Skeletal muscle tissue (tissue), 4 donors: ENCODE results near the gene OR2T11. TPM values are rescaled to one million over a fixed set of nuclear protein-coding genes. Genes with fewer than 3 reads are reported as not detected.

ENCODE experiments used
- H3K27ac ChIP-seq: one replicate; pipeline ENCODE4 v1.7.0; 2013; ENCODE audit warnings: mild to moderate bottlenecking, low read depth, low read length, inconsistent platforms
- H3K27me3 ChIP-seq, 3 donors: one replicate each; pipeline ENCODE4 v1.7.0; 2013; ENCODE audit warnings: low read length in 3 of 3; ENCODE audit not compliant: control insufficient read depth in 3 of 3, insufficient read depth in 3 of 3
- H3K36me3 ChIP-seq, 3 donors: one replicate each; pipeline ENCODE4 v1.7.0; 2013; ENCODE audit warnings: low read length in 3 of 3; ENCODE audit not compliant: control insufficient read depth in 3 of 3, insufficient read depth in 3 of 3
- H3K4me1 ChIP-seq, 3 donors: one replicate each; pipeline ENCODE4 v1.7.0; 2013; ENCODE audit warnings: low read length in 3 of 3, mild to moderate bottlenecking in 3 of 3; ENCODE audit not compliant: control insufficient read depth in 3 of 3, insufficient read depth in 3 of 3
- H3K4me3 ChIP-seq, 3 donors: one replicate each; pipeline ENCODE4 v1.7.0; 2013; ENCODE audit warnings: low read length in 3 of 3
- H3K9ac ChIP-seq, 3 donors: one replicate each; pipeline ENCODE4 v1.7.0; 2013; ENCODE audit warnings: low read length in 3 of 3, mild to moderate bottlenecking in 3 of 3, moderate library complexity in 2 of 3, low read depth in 1 of 3
- H3K9me3 ChIP-seq, 3 donors: one replicate each; pipeline ENCODE4 v1.7.0; 2013; ENCODE audit warnings: low read length in 3 of 3; ENCODE audit not compliant: control insufficient read depth in 3 of 3
- total RNA-seq: library from RNA; depleted of rRNA; stranded (reverse); fragments of >200 nt; gene quantifications from one replicate; pipeline ENCODE4 v1.2.3, GENCODE V29; 2014
- donor health status: Osteomylitis.

OR2T11 gene
- total RNA-seq, 1 donor from 2014 or later: not detected

GRCh38 chr1:248618878-248619277 is 16.0 kb downstream of the OR2T11 start:
- H3K9me3 ChIP-seq: no peaks in the 10 kb centered on the region
- H3K9ac ChIP-seq: no peak overlapping the region
- no peaks in the 10 kb centered on the region for H3K27me3 ChIP-seq
- H3K27ac ChIP-seq: no peak overlapping the region
- H3K36me3 ChIP-seq: no peaks in the 10 kb centered on the region
- H3K4me3 ChIP-seq: no peak overlapping the region
- no peaks in the 10 kb centered on the region for H3K4me1 ChIP-seq

GRCh38 chr1:248618119-248618518 is 16.8 kb downstream of the OR2T11 start:
- H3K27ac ChIP-seq: no peak overlapping the region
- H3K9me3 ChIP-seq: no peaks in the 10 kb centered on the region
- H3K27me3 ChIP-seq: no peaks in the 10 kb centered on the region
- no peak overlapping the region for H3K4me3 ChIP-seq
- H3K9ac ChIP-seq: no peak overlapping the region
- no peaks in the 10 kb centered on the region for H3K4me1 ChIP-seq
- H3K36me3 ChIP-seq: no peaks in the 10 kb centered on the region

GRCh38 chr1:248613742-248614141 is 21.1 kb downstream of the OR2T11 start:
- H3K9ac ChIP-seq: no peak overlapping the region
- H3K27ac ChIP-seq: no peak overlapping the region
- H3K9me3 ChIP-seq: no peaks in the 10 kb centered on the region
- no peaks in the 10 kb centered on the region for H3K27me3 ChIP-seq
- no peak overlapping the region for H3K4me3 ChIP-seq
- no peaks in the 10 kb centered on the region for H3K4me1 ChIP-seq
- no peaks in the 10 kb centered on the region for H3K36me3 ChIP-seq

GRCh38 chr1:248611883-248612414 is 22.9 kb downstream of the OR2T11 start:
- Histone ChIP-seq H3K36me3 (no peaks in the 10 kb centered on the region), H3K27me3 (no peaks in the 10 kb centered on the region), H3K9ac (no peak overlapping the region), H3K4me3 (no peak overlapping the region), H3K4me1 (no peaks in the 10 kb centered on the region), H3K27ac (no peak overlapping the region), H3K9me3 (no peaks in the 10 kb centered on the region)

GRCh38 chr1:248610301-248610700 is 24.6 kb downstream of the OR2T11 start:
- Histone ChIP-seq H3K27me3 (no peaks in the 10 kb centered on the region), H3K27ac (no peak overlapping the region), H3K4me1 (no peaks in the 10 kb centered on the region), H3K4me3 (no peak overlapping the region), H3K36me3 (no peaks in the 10 kb centered on the region), H3K9ac (no peak overlapping the region), H3K9me3 (no peaks in the 10 kb centered on the region)

GRCh38 chr1:248599396-248599795 is 35.5 kb downstream of the OR2T11 start:
- no peak overlapping the region for H3K9ac ChIP-seq
- H3K4me3 ChIP-seq: no peak overlapping the region
- H3K27me3 ChIP-seq: no peaks in the 10 kb centered on the region
- H3K27ac ChIP-seq: no peak overlapping the region
- H3K4me1 ChIP-seq: no peaks in the 10 kb centered on the region
- H3K36me3 ChIP-seq: no peaks in the 10 kb centered on the region
- H3K9me3 ChIP-seq: no peaks in the 10 kb centered on the region

GRCh38 chr1:248597589-248597988 is 37.3 kb downstream of the OR2T11 start, which contains the start of gene OR2T10:
OR2T10 (minus strand) TSS chr1:248597700; CDS start chr1:248593768, 3,932 bp downstream.
- Histone ChIP-seq H3K36me3 (no peaks in the 10 kb centered on the region), H3K9me3 (no peaks in the 10 kb centered on the region), H3K27ac (no peak within 1 kb of the TSS), H3K27me3 (no peaks in the 10 kb centered on the region), H3K4me3 (no peak within 1 kb of the TSS), H3K4me1 (no peaks in the 10 kb centered on the region), H3K9ac (no peak within 1 kb of the TSS)

GRCh38 chr1:248596615-248597014 is 38.3 kb downstream of the OR2T11 start:
- no peak overlapping the region for H3K4me3 ChIP-seq
- no peaks in the 10 kb centered on the region for H3K27me3 ChIP-seq
- H3K9ac ChIP-seq: no peak overlapping the region
- no peaks in the 10 kb centered on the region for H3K9me3 ChIP-seq
- no peaks in the 10 kb centered on the region for H3K4me1 ChIP-seq
- H3K27ac ChIP-seq: no peak overlapping the region
- H3K36me3 ChIP-seq: no peaks in the 10 kb centered on the region

- H3K9ac ChIP-seq: no peak overlapping the region
- H3K9me3 ChIP-seq: no peaks in the 10 kb centered on the region
- no peak overlapping the region for H3K27ac ChIP-seq
- no peak overlapping the region for H3K4me3 ChIP-seq
- H3K4me1 ChIP-seq: no peaks in the 10 kb centered on the region
- H3K36me3 ChIP-seq: no peaks in the 10 kb centered on the region
- no peaks in the 10 kb centered on the region for H3K27me3 ChIP-seq
These were observed 41.7 kb downstream of the OR2T11 start for GRCh38 chr1:248593226-248593625.

GRCh38 chr1:248592655-248593054 is 42.2 kb downstream of the OR2T11 start:
- H3K4me1 ChIP-seq: no peaks in the 10 kb centered on the region
- H3K27ac ChIP-seq: no peak overlapping the region
- H3K9me3 ChIP-seq: no peaks in the 10 kb centered on the region
- H3K9ac ChIP-seq: no peak overlapping the region
- H3K36me3 ChIP-seq: no peaks in the 10 kb centered on the region
- H3K4me3 ChIP-seq: no peak overlapping the region
- no peaks in the 10 kb centered on the region for H3K27me3 ChIP-seq

- H3K27me3 ChIP-seq: no peaks in the 10 kb centered on the region
- H3K9me3 ChIP-seq: no peaks in the 10 kb centered on the region
- H3K9ac ChIP-seq: no peak overlapping the region
- no peak overlapping the region for H3K27ac ChIP-seq
- no peaks in the 10 kb centered on the region for H3K4me1 ChIP-seq
- no peak overlapping the region for H3K4me3 ChIP-seq
- no peaks in the 10 kb centered on the region for H3K36me3 ChIP-seq
These were observed 44.8 kb downstream of the OR2T11 start for GRCh38 chr1:248590055-248590454.
